Measurements from ENCODE around the gene AGR3. TPM values are rescaled to one million over a fixed set of nuclear protein-coding genes. Genes with fewer than 3 reads are reported as not detected.

AGR3 gene
- polyA plus RNA-seq, 1 donor from 2014 or later: not detected

GRCh38 chr7:16813232-16813616, 68.6 kb downstream of the AGR3 start:
- no peaks in the 10 kb centered on the region for H3F3A ChIP-seq (ENCODE audit: insufficient read depth, low read length, poor library complexity, severe bottlenecking)
- no peak overlapping the region for H3K4me3 ChIP-seq (ENCODE audit: low read length)
- no peak overlapping the region for H3K9ac ChIP-seq (ENCODE audit: low read length)
- H3K9me2 ChIP-seq (ENCODE audit: insufficient read depth, low read length): no peaks in the 10 kb centered on the region
- no peak overlapping the region for H2AFZ ChIP-seq (ENCODE audit: low read depth, low read length)
- H3K36me3 ChIP-seq (ENCODE audit: insufficient read depth, low read length): no peaks in the 10 kb centered on the region
- TF ChIP-seq POLR2AphosphoS5 (IDR thresholded peaks at IDR 0.05): no peak
- no peak for TF ChIP-seq MXI1 (conservative IDR thresholded peaks at IDR 0.05; ENCODE audit: poor library complexity, severe bottlenecking)
- no peak for TF ChIP-seq REST (IDR thresholded peaks at IDR 0.05; ENCODE audit: borderline replicate concordance)
- TF ChIP-seq TAF1 (IDR thresholded peaks at IDR 0.05; ENCODE audit: low read depth): no peak
- no peak for TF ChIP-seq EP300 (conservative IDR thresholded peaks at IDR 0.05; ENCODE audit: poor library complexity, severe bottlenecking)
- TF ChIP-seq EZH2 (IDR thresholded peaks at IDR 0.05; ENCODE audit: borderline replicate concordance, insufficient read depth, low read length, poor library complexity, severe bottlenecking): no peak
- TF ChIP-seq CTCF (IDR thresholded peaks at IDR 0.05; ENCODE audit: poor library complexity, severe bottlenecking): no peak
- TF ChIP-seq RAD21 (conservative IDR thresholded peaks at IDR 0.05): no peak
- no peak for TF ChIP-seq SMC3 (conservative IDR thresholded peaks at IDR 0.05; ENCODE audit: poor library complexity)
- no peaks in the 10 kb centered on the region for H4K20me1 ChIP-seq (ENCODE audit: insufficient read depth)
- H3K79me2 ChIP-seq (replicated peaks; ENCODE audit: insufficient read depth, low read length): no peaks in the 10 kb centered on the region
- H3K4me2 ChIP-seq (ENCODE audit: low read length): no peak overlapping the region
- no peaks in the 10 kb centered on the region for H3K9me3 ChIP-seq (ENCODE audit: low read length)
- no peak overlapping the region for H3K27ac ChIP-seq (ENCODE audit: low read length)
- no peaks in the 10 kb centered on the region for H3K27me3 ChIP-seq (ENCODE audit: insufficient read depth, low read depth, low read length)

GRCh38 chr7:16812542-16813231, 69.1 kb downstream of the AGR3 start:
- TF ChIP-seq TAF1 (IDR thresholded peaks at IDR 0.05; ENCODE audit: low read depth) (no peak), EZH2 (IDR thresholded peaks at IDR 0.05; ENCODE audit: borderline replicate concordance, insufficient read depth, low read length, poor library complexity, severe bottlenecking) (no peak), MXI1 (conservative IDR thresholded peaks at IDR 0.05; ENCODE audit: poor library complexity, severe bottlenecking) (no peak), RAD21 (conservative IDR thresholded peaks at IDR 0.05) (no peak)
- Histone ChIP-seq H3K4me2 (ENCODE audit: low read length) (no peak overlapping the region), H3F3A (ENCODE audit: insufficient read depth, low read length, poor library complexity, severe bottlenecking) (no peaks in the 10 kb centered on the region), H3K27me3 (ENCODE audit: insufficient read depth, low read depth, low read length) (no peaks in the 10 kb centered on the region), H3K36me3 (ENCODE audit: insufficient read depth, low read length) (no peaks in the 10 kb centered on the region), H3K9me3 (ENCODE audit: low read length) (no peaks in the 10 kb centered on the region), H3K79me2 (replicated peaks; ENCODE audit: insufficient read depth, low read length) (no peaks in the 10 kb centered on the region), H4K20me1 (ENCODE audit: insufficient read depth) (no peaks in the 10 kb centered on the region), H3K4me3 (ENCODE audit: low read length) (no peak overlapping the region), H3K27ac (ENCODE audit: low read length) (no peak overlapping the region), H3K9ac (ENCODE audit: low read length) (no peak overlapping the region), H2AFZ (ENCODE audit: low read depth, low read length) (no peak overlapping the region), H3K9me2 (ENCODE audit: insufficient read depth, low read length) (no peaks in the 10 kb centered on the region)

All from neural cell (in vitro differentiated cells).